GM23338 (cell line): ENCODE measurements around the gene ZBTB7C. TPM values are rescaled to one million over a fixed set of nuclear protein-coding genes. Genes with fewer than 3 reads are reported as not detected.

Source experiments
- ATAC-seq: fragments of 200-7000 bp; cut with Tn5 transposase; 3 replicates; pipeline ENCODE4 v1.9.1; 2020
- DNase-seq: peaks from one replicate; pipeline ENCODE4 v3.0.0-alpha.2; 2015; ENCODE audit warnings: low spot score
- H2AFZ ChIP-seq: fragments of 200-600 bp; sonication (generic); 2 replicates; pipeline ENCODE4 v1.8.0; 2016; ENCODE audit warnings: antibody characterized with exemption, mild to moderate bottlenecking, moderate library complexity
- H3F3A ChIP-seq: fragments of 200-600 bp; sonication (generic); replicated peaks from 2 replicates; pipeline ENCODE4 v1.8.0; 2017; ENCODE audit warnings: antibody characterized with exemption, mixed run types, low read depth
- H3K27ac ChIP-seq: fragments of 200-600 bp; sonication (generic); 2 replicates; pipeline ENCODE4 v1.6.1; 2016; ENCODE audit warnings: low read depth
- H3K27me3 ChIP-seq: fragments of 200-600 bp; sonication (generic); 2 replicates; pipeline ENCODE4 v1.8.0; 2016; ENCODE audit warnings: mild to moderate bottlenecking, mixed run types, moderate library complexity; ENCODE audit not compliant: insufficient read depth
- H3K36me3 ChIP-seq: fragments of 200-600 bp; sonication (generic); 2 replicates; pipeline ENCODE4 v1.8.0; 2016; ENCODE audit warnings: mild to moderate bottlenecking; ENCODE audit not compliant: insufficient read depth
- H3K4me1 ChIP-seq: fragments of 200-600 bp; sonication (generic); 2 replicates; pipeline ENCODE4 v1.8.0; 2016; ENCODE audit warnings: mild to moderate bottlenecking, moderate library complexity; ENCODE audit not compliant: insufficient read depth
- H3K4me2 ChIP-seq: fragments of 200-600 bp; sonication (generic); 2 replicates; pipeline ENCODE4 v1.7.1; 2017; ENCODE audit warnings: mixed run types
- H3K4me3 ChIP-seq: fragments of 200-600 bp; sonication (generic); 2 replicates; pipeline ENCODE4 v1.6.1; 2016; ENCODE audit warnings: mixed run types
- H3K79me2 ChIP-seq: fragments of 200-600 bp; sonication (generic); replicated peaks from 2 replicates; pipeline ENCODE4 v1.8.0; 2017; ENCODE audit warnings: mild to moderate bottlenecking; ENCODE audit not compliant: insufficient read depth
- H3K9me2 ChIP-seq: fragments of 200-600 bp; sonication (generic); 2 replicates; pipeline ENCODE4 v1.8.0; 2017; ENCODE audit not compliant: insufficient read depth
- H4K20me1 ChIP-seq: fragments of 200-600 bp; sonication (generic); replicated peaks from 2 replicates; pipeline ENCODE4 v1.8.0; 2017; ENCODE audit warnings: mild to moderate bottlenecking; ENCODE audit not compliant: insufficient read depth
- H3K27ac Mint-ChIP-seq: 2 replicates; pipeline ENCODE4 v1.8.0; 2020; ENCODE audit warnings: inconsistent platforms, mild to moderate bottlenecking, moderate library complexity, mixed read lengths
- H3K27me3 Mint-ChIP-seq: 3 replicates; pipeline ENCODE4 v1.8.0; 2022; ENCODE audit warnings: low read depth, mild to moderate bottlenecking, moderate library complexity, mixed read lengths, inconsistent platforms; ENCODE audit not compliant: insufficient read depth, poor library complexity
- H3K36me3 Mint-ChIP-seq: 3 replicates; pipeline ENCODE4 v1.8.0; 2021; ENCODE audit warnings: low read depth, mild to moderate bottlenecking, inconsistent platforms, moderate library complexity, mixed read lengths
- H3K4me1 Mint-ChIP-seq: 3 replicates; pipeline ENCODE4 v1.8.0; 2020; ENCODE audit warnings: mild to moderate bottlenecking, inconsistent platforms, mixed read lengths
- H3K4me3 Mint-ChIP-seq: 3 replicates; pipeline ENCODE4 v1.8.0; 2021; ENCODE audit warnings: moderate library complexity, mild to moderate bottlenecking, inconsistent platforms, mixed read lengths
- H3K9me3 Mint-ChIP-seq: 3 replicates; pipeline ENCODE4 v1.8.0; 2020; ENCODE audit warnings: moderate library complexity, mild to moderate bottlenecking, inconsistent platforms, mixed read lengths
- CREB1 ChIP-seq: fragments of 250-450 bp; sonication (Bioruptor Pico); IDR thresholded peaks from 2 replicates; pipeline ENCODE4 v1.5.0; 2020; ENCODE audit warnings: low read depth, mild to moderate bottlenecking, moderate library complexity
- EZH2 ChIP-seq: fragments of 200-600 bp; sonication (generic); IDR thresholded peaks from one replicate; pipeline ENCODE4 v1.8.0; 2017; ENCODE audit warnings: antibody characterized with exemption, mild to moderate bottlenecking, low read depth; ENCODE audit not compliant: unreplicated experiment
- EZH2phosphoT487 ChIP-seq: fragments of 200-600 bp; sonication (generic); IDR thresholded peaks from one replicate; pipeline ENCODE4 v1.8.1; 2018; ENCODE audit warnings: antibody characterized with exemption; ENCODE audit not compliant: unreplicated experiment
- JUNB ChIP-seq: IDR thresholded peaks from one replicate; pipeline ENCODE4 v1.6.1; 2016; ENCODE audit warnings: antibody characterized with exemption; ENCODE audit not compliant: unreplicated experiment
- NANOG ChIP-seq: IDR thresholded peaks from 2 replicates; pipeline ENCODE4 v1.6.1; 2016; ENCODE audit warnings: antibody characterized with exemption, borderline replicate concordance
- STAT1 ChIP-seq: IDR thresholded peaks from one replicate; pipeline ENCODE4 v1.6.1; 2016; ENCODE audit warnings: antibody characterized with exemption; ENCODE audit not compliant: unreplicated experiment
- ZNF114 ChIP-seq: fragments of 250-450 bp; sonication (Bioruptor Pico); IDR thresholded peaks from 2 replicates; pipeline ENCODE4 v1.5.0; 2020; ENCODE audit warnings: mild to moderate bottlenecking, moderate library complexity
- ZNF331 ChIP-seq: fragments of 250-450 bp; sonication (Bioruptor Pico); IDR thresholded peaks from 2 replicates; pipeline ENCODE4 v1.5.0; 2020; ENCODE audit warnings: low read depth, mild to moderate bottlenecking, moderate library complexity
- polyA plus RNA-seq: library from polyadenylated mRNA; unstranded; fragments of >200 nt; fragmentation: Nextera tagmentation; extraction: Ambion mirVana; gene quantifications from 2 replicates; pipeline ENCODE4 v1.2.1, GENCODE V29; 2016
- total RNA-seq: library from RNA; depleted of rRNA; stranded (reverse); fragments of >200 nt; shearing (Covaris generic); gene quantifications from 2 replicates; pipeline ENCODE4 v1.2.3, GENCODE V29; 2014
- TF ChIP-seq, protein P1 (sequence below): IDR thresholded peaks from 2 replicates; pipeline ENCODE4 v1.6.1; 2016; ENCODE audit warnings: antibody characterized with exemption
- TF ChIP-seq, protein P2 (sequence below), 2 experiments: fragments of 200-600 bp in 1 of 2; sonication (generic) in 1 of 2; conservative IDR thresholded peaks; 2 replicates each; pipeline versions ENCODE4 v1.5.1 to v1.6.1; 2016 to 2017; ENCODE audit warnings: antibody characterized with exemption in 2 of 2, low read depth in 2 of 2, mild to moderate bottlenecking in 2 of 2, moderate library complexity in 1 of 2
- TF ChIP-seq, protein P3 (sequence below): IDR thresholded peaks from one replicate; pipeline ENCODE4 v1.6.1; 2018; ENCODE audit warnings: antibody characterized with exemption; ENCODE audit not compliant: unreplicated experiment

Gene ZBTB7C
- total and polyA plus RNA-seq, 2 experiments from 2014 or later = 0.03 to 0.14 TPM

DNA sequence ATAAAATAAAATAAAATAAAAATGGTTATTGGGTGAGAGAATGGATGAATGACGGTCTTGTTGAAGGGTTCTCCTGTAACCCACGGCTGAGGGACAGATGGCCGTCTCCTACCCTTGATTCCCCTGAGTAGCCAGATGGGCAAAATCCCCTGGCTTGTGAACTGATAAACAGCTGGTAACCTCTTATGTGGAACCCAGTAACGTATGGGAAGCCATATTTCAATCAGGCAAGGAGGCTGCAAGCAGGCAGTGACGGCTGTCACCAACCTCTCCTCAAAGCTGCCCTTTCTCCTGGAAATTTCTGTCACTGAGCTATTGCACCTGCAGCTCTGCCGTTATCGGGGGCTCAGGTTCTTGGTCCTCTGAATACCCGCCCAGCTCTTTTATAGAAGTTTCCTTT is 313.5 kb downstream of the ZBTB7C start:
- Histone ChIP-seq H3K79me2 (no peaks in the 10 kb centered on the region), H3K4me1 (peaks cover 10% of the 10 kb centered on the region), H3K36me3 (no peaks in the 10 kb centered on the region), H4K20me1 (no peaks in the 10 kb centered on the region), H3K4me3 (no peak overlapping the region), H3F3A (no peaks in the 10 kb centered on the region), H3K27me3 (no peaks in the 10 kb centered on the region), H3K4me2 (no peak overlapping the region), H2AFZ (no peak overlapping the region), H3K27ac (no peak overlapping the region), H3K9me2 (no peaks in the 10 kb centered on the region)
- Mint-ChIP-seq H3K4me3 (no peak overlapping the region), H3K4me1 (peaks cover 14% of the 10 kb centered on the region), H3K36me3 (no peaks in the 10 kb centered on the region), H3K27ac (no peak overlapping the region), H3K9me3 (no peaks in the 10 kb centered on the region), H3K27me3 (no peaks in the 10 kb centered on the region)
- ATAC-seq (no peak), DNase-seq (no peak)
- TF ChIP-seq ZNF331 (CRISPR knock-in tag) (no peak), EZH2 (no peak), ZNF114 (CRISPR knock-in tag) (no peak), STAT1 (no peak), CREB1 (CRISPR knock-in tag) (no peak), NANOG (no peak), EZH2phosphoT487 (no peak)
- TF ChIP-seq, protein P1, sequence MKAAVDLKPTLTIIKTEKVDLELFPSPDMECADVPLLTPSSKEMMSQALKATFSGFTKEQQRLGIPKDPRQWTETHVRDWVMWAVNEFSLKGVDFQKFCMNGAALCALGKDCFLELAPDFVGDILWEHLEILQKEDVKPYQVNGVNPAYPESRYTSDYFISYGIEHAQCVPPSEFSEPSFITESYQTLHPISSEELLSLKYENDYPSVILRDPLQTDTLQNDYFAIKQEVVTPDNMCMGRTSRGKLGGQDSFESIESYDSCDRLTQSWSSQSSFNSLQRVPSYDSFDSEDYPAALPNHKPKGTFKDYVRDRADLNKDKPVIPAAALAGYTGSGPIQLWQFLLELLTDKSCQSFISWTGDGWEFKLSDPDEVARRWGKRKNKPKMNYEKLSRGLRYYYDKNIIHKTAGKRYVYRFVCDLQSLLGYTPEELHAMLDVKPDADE = no peak
- TF ChIP-seq, protein P2, sequence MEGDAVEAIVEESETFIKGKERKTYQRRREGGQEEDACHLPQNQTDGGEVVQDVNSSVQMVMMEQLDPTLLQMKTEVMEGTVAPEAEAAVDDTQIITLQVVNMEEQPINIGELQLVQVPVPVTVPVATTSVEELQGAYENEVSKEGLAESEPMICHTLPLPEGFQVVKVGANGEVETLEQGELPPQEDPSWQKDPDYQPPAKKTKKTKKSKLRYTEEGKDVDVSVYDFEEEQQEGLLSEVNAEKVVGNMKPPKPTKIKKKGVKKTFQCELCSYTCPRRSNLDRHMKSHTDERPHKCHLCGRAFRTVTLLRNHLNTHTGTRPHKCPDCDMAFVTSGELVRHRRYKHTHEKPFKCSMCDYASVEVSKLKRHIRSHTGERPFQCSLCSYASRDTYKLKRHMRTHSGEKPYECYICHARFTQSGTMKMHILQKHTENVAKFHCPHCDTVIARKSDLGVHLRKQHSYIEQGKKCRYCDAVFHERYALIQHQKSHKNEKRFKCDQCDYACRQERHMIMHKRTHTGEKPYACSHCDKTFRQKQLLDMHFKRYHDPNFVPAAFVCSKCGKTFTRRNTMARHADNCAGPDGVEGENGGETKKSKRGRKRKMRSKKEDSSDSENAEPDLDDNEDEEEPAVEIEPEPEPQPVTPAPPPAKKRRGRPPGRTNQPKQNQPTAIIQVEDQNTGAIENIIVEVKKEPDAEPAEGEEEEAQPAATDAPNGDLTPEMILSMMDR (conservative IDR thresholded peaks at IDR 0.05; ENCODE audit: low read depth in 2 of 2) = no peak
- TF ChIP-seq, protein P3, sequence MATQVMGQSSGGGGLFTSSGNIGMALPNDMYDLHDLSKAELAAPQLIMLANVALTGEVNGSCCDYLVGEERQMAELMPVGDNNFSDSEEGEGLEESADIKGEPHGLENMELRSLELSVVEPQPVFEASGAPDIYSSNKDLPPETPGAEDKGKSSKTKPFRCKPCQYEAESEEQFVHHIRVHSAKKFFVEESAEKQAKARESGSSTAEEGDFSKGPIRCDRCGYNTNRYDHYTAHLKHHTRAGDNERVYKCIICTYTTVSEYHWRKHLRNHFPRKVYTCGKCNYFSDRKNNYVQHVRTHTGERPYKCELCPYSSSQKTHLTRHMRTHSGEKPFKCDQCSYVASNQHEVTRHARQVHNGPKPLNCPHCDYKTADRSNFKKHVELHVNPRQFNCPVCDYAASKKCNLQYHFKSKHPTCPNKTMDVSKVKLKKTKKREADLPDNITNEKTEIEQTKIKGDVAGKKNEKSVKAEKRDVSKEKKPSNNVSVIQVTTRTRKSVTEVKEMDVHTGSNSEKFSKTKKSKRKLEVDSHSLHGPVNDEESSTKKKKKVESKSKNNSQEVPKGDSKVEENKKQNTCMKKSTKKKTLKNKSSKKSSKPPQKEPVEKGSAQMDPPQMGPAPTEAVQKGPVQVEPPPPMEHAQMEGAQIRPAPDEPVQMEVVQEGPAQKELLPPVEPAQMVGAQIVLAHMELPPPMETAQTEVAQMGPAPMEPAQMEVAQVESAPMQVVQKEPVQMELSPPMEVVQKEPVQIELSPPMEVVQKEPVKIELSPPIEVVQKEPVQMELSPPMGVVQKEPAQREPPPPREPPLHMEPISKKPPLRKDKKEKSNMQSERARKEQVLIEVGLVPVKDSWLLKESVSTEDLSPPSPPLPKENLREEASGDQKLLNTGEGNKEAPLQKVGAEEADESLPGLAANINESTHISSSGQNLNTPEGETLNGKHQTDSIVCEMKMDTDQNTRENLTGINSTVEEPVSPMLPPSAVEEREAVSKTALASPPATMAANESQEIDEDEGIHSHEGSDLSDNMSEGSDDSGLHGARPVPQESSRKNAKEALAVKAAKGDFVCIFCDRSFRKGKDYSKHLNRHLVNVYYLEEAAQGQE = no peak

DNA sequence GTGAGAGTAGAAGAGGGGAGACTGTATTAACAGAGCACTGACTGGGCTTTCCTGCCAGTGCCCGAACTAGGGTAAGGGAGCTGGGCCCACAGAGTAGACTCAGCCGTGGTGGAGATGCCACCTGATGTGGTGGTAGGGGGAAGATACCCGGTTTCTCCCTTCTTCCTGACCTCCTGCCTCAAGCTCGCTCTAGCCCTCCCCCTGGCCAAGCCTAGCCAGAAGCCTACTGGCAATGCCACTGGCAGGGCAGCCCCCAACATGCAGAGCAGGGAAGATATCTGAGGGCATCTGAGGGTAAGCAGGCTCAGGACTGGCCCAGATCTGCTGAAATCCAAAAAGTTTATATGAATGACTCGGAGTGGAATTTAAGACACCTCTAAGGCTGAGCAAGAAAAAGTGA is 316.1 kb downstream of the ZBTB7C start:
- no peak for ATAC-seq
- Histone ChIP-seq H3K9me2 (no peaks in the 10 kb centered on the region), H3K4me2 (no peak overlapping the region), H3K27me3 (no peaks in the 10 kb centered on the region), H3K79me2 (no peaks in the 10 kb centered on the region), H3K4me3 (no peak overlapping the region), H3K4me1 (no peaks in the 10 kb centered on the region), H4K20me1 (no peaks in the 10 kb centered on the region), H3K27ac (no peak overlapping the region), H2AFZ (no peak overlapping the region), H3K36me3 (no peaks in the 10 kb centered on the region), H3F3A (no peaks in the 10 kb centered on the region)
- Mint-ChIP-seq H3K27me3 (no peaks in the 10 kb centered on the region), H3K4me3 (no peak overlapping the region), H3K27ac (no peak overlapping the region), H3K4me1 (no peaks in the 10 kb centered on the region; the same call in 2 of the 3 replicates), H3K9me3 (no peaks in the 10 kb centered on the region), H3K36me3 (no peaks in the 10 kb centered on the region)
- no peak for DNase-seq
- TF ChIP-seq EZH2 = no peak
- no peak for TF ChIP-seq JUNB
- TF ChIP-seq, protein P3 = no peak
- no peak for TF ChIP-seq EZH2phosphoT487
- no peak for TF ChIP-seq ZNF114 (CRISPR knock-in tag)
- no peak for TF ChIP-seq STAT1
- TF ChIP-seq, protein P2 (conservative IDR thresholded peaks at IDR 0.05; ENCODE audit: low read depth in 2 of 2) = no peak
